A549 (cell line): Measurements from ENCODE around the gene CFAP46. TPM values are rescaled to one million over a fixed set of nuclear protein-coding genes. Genes with fewer than 3 reads are reported as not detected.

ENCODE experiments used
- ATAC-seq, 2 experiments: fragments of 200-7000 bp in 1 of 2; fragments of >200 bp in 1 of 2; cut with Nextera tagmentation in 1 of 2; cut with Tn5 transposase in 1 of 2; 3 replicates each; pipeline versions ENCODE4 v1.8.0 to v1.9.1; 2018 to 2020; ENCODE audit warnings: mild to moderate bottlenecking in 1 of 2, moderate library complexity in 1 of 2
- CTCF ChIA-PET: fragments of 300-600 bp; sonication (Branson Sonifier 250); formaldehyde crosslinking; extraction: SDS; loops from one replicate; lab custom pipeline; 2021; ENCODE audit warnings: antibody characterized with exemption, inconsistent platforms; lab: Yijun Ruan, JAX
- POLR2A ChIA-PET: fragments of 350-600 bp; formaldehyde crosslinking; extraction: SDS; loops from one replicate; lab custom pipeline; 2021; ENCODE audit warnings: antibody characterized with exemption, inconsistent platforms; lab: Yijun Ruan, JAX
- DNase-seq, 2 experiments: peaks; one replicate each; pipeline versions ENCODE4 v3.0.0 to v3.0.0-alpha.2; 2011 to 2016; ENCODE audit warnings: low read depth in 1 of 2, low spot score in 1 of 2
- FAIRE-seq: peaks from 2 replicates; lab custom pipeline; 2011; peaks lifted over from hg19 to GRCh38; lab: Jason Lieb, UNC
- H3K27ac ChIP-seq, 2 experiments: fragments of >200 bp; sonication (Bioruptor Twin); formaldehyde crosslinking; 3 replicates each; pipeline ENCODE4 v1.5.1; 2016 to 2017
- H3K4me1 ChIP-seq: fragments of >200 bp; sonication (Bioruptor Twin); formaldehyde crosslinking; 3 replicates; pipeline ENCODE4 v1.6.1; 2016
- H3K4me2 ChIP-seq: fragments of >200 bp; sonication (Bioruptor Twin); formaldehyde crosslinking; 3 replicates; pipeline ENCODE4 v1.6.1; 2016
- H3K4me3 ChIP-seq: fragments of >200 bp; sonication (Bioruptor Twin); formaldehyde crosslinking; 3 replicates; pipeline ENCODE4 v1.5.1; 2016
- H3K9me3 ChIP-seq: fragments of >200 bp; sonication (Bioruptor Twin); formaldehyde crosslinking; 3 replicates; pipeline ENCODE4 v1.6.1; 2016
- ATOH8 ChIP-seq: fragments of 250-450 bp; sonication (Bioruptor Pico); IDR thresholded peaks from 2 replicates; pipeline ENCODE4 v1.5.0; 2020; ENCODE audit warnings: low read depth, mild to moderate bottlenecking, moderate library complexity
- BHLHE40 ChIP-seq: IDR thresholded peaks from 2 replicates; pipeline ENCODE4 v1.6.1; 2012; ENCODE audit warnings: low read depth, low read length, inconsistent platforms
- CTCF ChIP-seq: fragments of >200 bp; sonication (Bioruptor Twin); formaldehyde crosslinking; IDR thresholded peaks from 3 replicates; pipeline ENCODE4 v1.5.1; 2016
- ESRRA ChIP-seq: fragments of 150-350 bp; IDR thresholded peaks from 2 replicates; pipeline ENCODE4 v1.6.1; 2014; ENCODE audit warnings: mild to moderate bottlenecking, low read length, borderline replicate concordance
- GATA3 ChIP-seq: IDR thresholded peaks from 2 replicates; pipeline ENCODE4 v1.6.1; 2012; ENCODE audit warnings: borderline replicate concordance
- HDAC2 ChIP-seq: fragments of 200-600 bp; sonication (generic); IDR thresholded peaks from 2 replicates; pipeline ENCODE4 v1.6.1; 2016
- HES2 ChIP-seq: fragments of >200 bp; sonication (Bioruptor Twin); formaldehyde crosslinking; IDR thresholded peaks from 2 replicates; pipeline ENCODE4 v1.6.1; 2016
- HEYL ChIP-seq: fragments of 250-450 bp; sonication (Bioruptor Pico); IDR thresholded peaks from 2 replicates; pipeline ENCODE4 v1.8.0; 2021; ENCODE audit warnings: mild to moderate bottlenecking, moderate library complexity
- HOXB13 ChIP-seq: fragments of 250-450 bp; sonication (Bioruptor Pico); IDR thresholded peaks from 2 replicates; pipeline ENCODE4 v1.5.0; 2020; ENCODE audit warnings: low read depth, mild to moderate bottlenecking, moderate library complexity
- JUN ChIP-seq, 2 experiments: fragments of >200 bp; sonication (Bioruptor Twin); formaldehyde crosslinking; IDR thresholded peaks; 2 replicates in 1 of 2; 3 replicates in 1 of 2; pipeline ENCODE4 v1.6.1; 2016 to 2017
- KDM1A ChIP-seq: fragments of 200-600 bp; sonication (generic); IDR thresholded peaks from 2 replicates; pipeline ENCODE4 v1.6.1; 2016; ENCODE audit warnings: low read depth, mild to moderate bottlenecking
- KDM5A ChIP-seq: fragments of 200-600 bp; sonication (generic); IDR thresholded peaks from 2 replicates; pipeline ENCODE4 v1.6.1; 2016; ENCODE audit warnings: antibody characterized with exemption, mild to moderate bottlenecking
- MAX ChIP-seq: IDR thresholded peaks from 2 replicates; pipeline ENCODE4 v1.6.1; 2012
- NPAS2 ChIP-seq: fragments of 250-450 bp; sonication (Bioruptor Pico); IDR thresholded peaks from 2 replicates; pipeline ENCODE4 v1.8.0; 2022; ENCODE audit warnings: mild to moderate bottlenecking, moderate library complexity, borderline replicate concordance
- NR3C1 ChIP-seq: fragments of >200 bp; sonication (Bioruptor Twin); formaldehyde crosslinking; IDR thresholded peaks from 3 replicates; pipeline ENCODE4 v1.6.1; 2017
- PBX3 ChIP-seq: IDR thresholded peaks from 2 replicates; pipeline ENCODE4 v1.6.1; 2012
- RCOR1 ChIP-seq: fragments of 150-350 bp; IDR thresholded peaks from 2 replicates; pipeline ENCODE4 v1.6.1; 2014; ENCODE audit warnings: antibody characterized with exemption, low read length, low read depth
- RFX5 ChIP-seq: fragments of 450-650 bp; IDR thresholded peaks from 2 replicates; pipeline ENCODE4 v1.7.1; 2014; ENCODE audit warnings: antibody characterized with exemption, mild to moderate bottlenecking, moderate library complexity
- RNF2 ChIP-seq: fragments of 200-600 bp; sonication (generic); IDR thresholded peaks from 2 replicates; pipeline ENCODE4 v1.6.1; 2016; ENCODE audit warnings: low read depth, mild to moderate bottlenecking, antibody characterized with exemption, moderate library complexity, borderline replicate concordance
- SMC3 ChIP-seq: fragments of >200 bp; sonication (Bioruptor Twin); formaldehyde crosslinking; IDR thresholded peaks from 3 replicates; pipeline ENCODE4 v1.6.1; 2018; ENCODE audit warnings: inconsistent platforms
- SREBF2 ChIP-seq: fragments of 450-650 bp; IDR thresholded peaks from 2 replicates; pipeline ENCODE4 v1.6.1; 2014; ENCODE audit warnings: mild to moderate bottlenecking, moderate library complexity
- ZC3H11A ChIP-seq: fragments of 450-650 bp; IDR thresholded peaks from 2 replicates; pipeline ENCODE4 v1.6.1; 2014; ENCODE audit warnings: antibody characterized with exemption, mild to moderate bottlenecking
- ZFP36 ChIP-seq: fragments of 450-650 bp; IDR thresholded peaks from 2 replicates; pipeline ENCODE4 v1.6.1; 2014; ENCODE audit warnings: borderline replicate concordance; ENCODE audit not compliant: partially characterized antibody
- ZSCAN20 ChIP-seq: fragments of 250-450 bp; sonication (Bioruptor Pico); IDR thresholded peaks from 2 replicates; pipeline ENCODE4 v1.8.0; 2022; ENCODE audit warnings: mild to moderate bottlenecking, moderate library complexity
- WGBS: methylation state at CpG from one replicate; pipeline ENCODE4 v1.1.6; 2017; ENCODE audit errors: missing lambda C conversion rate; 5-methylcytosine and 5-hydroxymethylcytosine counted together
- polyA plus RNA-seq, 4 experiments: library from polyadenylated mRNA; depleted of rRNA in 3 of 4; stranded (reverse); fragments of >200 nt; fragmentation: RNase III in 1 of 4; extraction: RNeasy Plus Mini Kit Qiagen cat#74134 plus additional on column Dnase treatment in 1 of 4; gene quantifications; 2 replicates in 3 of 4; 3 replicates in 1 of 4; pipeline ENCODE4 v1.2.3, GENCODE V29; 2011 to 2017

CFAP46 gene
- polyA plus RNA-seq, 2 of the 4 experiments (the other 2 are of a cell fraction): 0.88 to 1.8 TPM

GRCh38 chr10:132921818-132922807 lies 20.3 kb downstream of the CFAP46 start:
- 64% methylated on average over 15 of the region's 52 CpGs for WGBS
- H3K27ac ChIP-seq: no peak overlapping the region
- TF ChIP-seq HEYL (CRISPR knock-in tag) (no peak), ZFP36 (no peak), NPAS2 (CRISPR knock-in tag) (no peak), NR3C1 (no peak), ZC3H11A (no peak), RNF2 (no peak), HDAC2 (no peak), ATOH8 (CRISPR knock-in tag) (no peak), CTCF (no peak), PBX3 (no peak), MAX (no peak), ZSCAN20 (CRISPR knock-in tag) (no peak)
- TF ChIP-seq, all 56 proteins: peak for 0
- Histone ChIP-seq H3K4me1 (no peaks in the 10 kb centered on the region), H3K4me3 (no peak overlapping the region), H3K4me2 (no peak overlapping the region), H3K9me3 (no peaks in the 10 kb centered on the region)
- DNase-seq (no peak), FAIRE-seq (no peak), ATAC-seq (peak in 1 of 2 experiments; percentile 26; a peak in 3 of 6 replicates)
- POLR2A ChIA-PET: no interaction called here
- CTCF ChIA-PET: interaction anchor here (1.3 kb wide), 1 partner anchor 25 kb away, joined by 3 read pairs; no protein-coding TSS in a partner anchor

GRCh38 chr10:132921086-132921485 lies 21.3 kb downstream of the CFAP46 start:
- TF ChIP-seq GATA3: no peak
- TF ChIP-seq KDM5A: no peak
- no peak for TF ChIP-seq RCOR1
- no peak for TF ChIP-seq BHLHE40
- no peak for TF ChIP-seq SREBF2
- no peak for TF ChIP-seq ESRRA
- TF ChIP-seq NR3C1: no peak
- TF ChIP-seq KDM1A: no peak
- TF ChIP-seq HES2: no peak
- TF ChIP-seq NPAS2 (CRISPR knock-in tag): no peak
- TF ChIP-seq HOXB13 (CRISPR knock-in tag): no peak
- TF ChIP-seq RFX5: no peak
- TF ChIP-seq JUN (IDR thresholded peaks at IDR 0.05): no peak
- no peak for TF ChIP-seq ZSCAN20 (CRISPR knock-in tag)
- no peak for TF ChIP-seq SMC3
- TF ChIP-seq ZFP36: no peak
- no peak for TF ChIP-seq RNF2
- no peak for TF ChIP-seq HDAC2
- no peaks in the 10 kb centered on the region for H3K4me1 ChIP-seq
- ATAC-seq: no peak
- ChIA-PET CTCF (interaction anchor here (0.6 to 1.3 kb wide), 3 partner anchors 10 to 24 kb away, joined by 3 read pairs; no protein-coding TSS in a partner anchor), POLR2A (no interaction called here)
- no peak overlapping the region for H3K4me2 ChIP-seq
- no CpG with 5 or more reads among the region's 18 CpGs for WGBS
- no peak overlapping the region for H3K27ac ChIP-seq
- H3K9me3 ChIP-seq: no peaks in the 10 kb centered on the region
- no peak overlapping the region for H3K4me3 ChIP-seq
- no peak for FAIRE-seq
- DNase-seq: no peak
